ENCODE measurements around the gene DENND2A.
A peak's percentile ranks its signal among the peaks of the same experiment; 100 is the strongest.
"Not testable (repeated sequence)": the region's sequence is repeated elsewhere in the genome, so short reads cannot be mapped to it uniquely, and the experiment has no call there.

The DENND2A gene

GRCh38 chr7:140643416-140643815 lies 2.8 kb upstream of the DENND2A start:
- H3K4me1 Mint-ChIP-seq (ENCODE audit: low read depth) = peaks cover 20% of the 10 kb centered on the region
- peaks cover 22% of the 10 kb centered on the region for H3K27me3 Mint-ChIP-seq
- H3K27ac Mint-ChIP-seq = no peak overlapping the region
- H3K9me3 Mint-ChIP-seq (ENCODE audit: low read depth) = no peaks in the 10 kb centered on the region
- no peaks in the 10 kb centered on the region for H3K36me3 Mint-ChIP-seq
- no peak overlapping the region for H3K4me3 Mint-ChIP-seq

- Mint-ChIP-seq H3K4me1 (ENCODE audit: low read depth) (peaks cover 16% of the 10 kb centered on the region), H3K36me3 (no peaks in the 10 kb centered on the region), H3K4me3 (peak overlapping the region; percentile 33), H3K27ac (no peak overlapping the region), H3K9me3 (ENCODE audit: low read depth) (no peaks in the 10 kb centered on the region), H3K27me3 (peaks cover 31% of the 10 kb centered on the region)
Measured at GRCh38 chr7:140641524-140642195, 1.0 kb upstream of the DENND2A start.

- Mint-ChIP-seq H3K9me3 (ENCODE audit: low read depth) (no peaks in the 10 kb centered on the region), H3K27me3 (peaks cover 35% of the 10 kb centered on the region), H3K4me3 (peak overlapping the region; percentile 90), H3K36me3 (no peaks in the 10 kb centered on the region), H3K4me1 (ENCODE audit: low read depth) (peaks cover 16% of the 10 kb centered on the region), H3K27ac (no peak overlapping the region)
Measured at GRCh38 chr7:140640060-140640637, 464 bp downstream of the DENND2A start.

- peaks cover 16% of the 10 kb centered on the region for H3K4me1 Mint-ChIP-seq (ENCODE audit: low read depth)
- H3K4me3 Mint-ChIP-seq = peak overlapping the region; percentile 90
- no peaks in the 10 kb centered on the region for H3K9me3 Mint-ChIP-seq (ENCODE audit: low read depth)
- H3K36me3 Mint-ChIP-seq = no peaks in the 10 kb centered on the region
- peaks cover 35% of the 10 kb centered on the region for H3K27me3 Mint-ChIP-seq
- no peak overlapping the region for H3K27ac Mint-ChIP-seq
Measured at GRCh38 chr7:140639366-140640053, 1.1 kb downstream of the DENND2A start.

- Mint-ChIP-seq H3K27ac (no peak overlapping the region), H3K9me3 (ENCODE audit: low read depth) (no peaks in the 10 kb centered on the region), H3K27me3 (peaks cover 36% of the 10 kb centered on the region), H3K4me3 (no peak overlapping the region), H3K4me1 (ENCODE audit: low read depth) (peaks cover 16% of the 10 kb centered on the region), H3K36me3 (no peaks in the 10 kb centered on the region)
Measured at GRCh38 chr7:140638173-140638791, 2.3 kb downstream of the DENND2A start.

DNA sequence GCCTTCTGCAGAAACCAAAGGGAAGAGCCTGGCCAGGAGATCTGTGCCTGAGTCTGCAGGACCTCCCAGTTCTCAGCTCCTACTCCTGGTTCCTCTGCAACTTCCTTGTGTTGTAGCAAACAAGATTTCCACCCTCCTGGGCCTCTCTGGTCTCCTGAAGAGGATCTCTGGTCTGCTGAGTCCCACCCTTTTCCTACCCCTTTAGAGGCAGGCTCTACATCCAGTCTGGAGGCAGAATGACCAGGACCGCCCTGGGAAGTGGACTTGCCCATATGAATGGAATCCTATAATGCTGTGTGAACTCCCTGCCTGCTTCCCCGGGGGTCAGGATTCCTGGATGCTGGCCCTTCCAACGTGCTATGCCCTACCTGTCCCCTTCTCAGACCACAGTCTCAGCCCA lies 3.2 kb downstream of the DENND2A start:
- Mint-ChIP-seq H3K9me3 (ENCODE audit: low read depth) (no peaks in the 10 kb centered on the region), H3K4me1 (ENCODE audit: low read depth) (peaks cover 16% of the 10 kb centered on the region), H3K27me3 (peaks cover 37% of the 10 kb centered on the region), H3K36me3 (no peaks in the 10 kb centered on the region), H3K4me3 (no peak overlapping the region), H3K27ac (no peak overlapping the region)

DNA sequence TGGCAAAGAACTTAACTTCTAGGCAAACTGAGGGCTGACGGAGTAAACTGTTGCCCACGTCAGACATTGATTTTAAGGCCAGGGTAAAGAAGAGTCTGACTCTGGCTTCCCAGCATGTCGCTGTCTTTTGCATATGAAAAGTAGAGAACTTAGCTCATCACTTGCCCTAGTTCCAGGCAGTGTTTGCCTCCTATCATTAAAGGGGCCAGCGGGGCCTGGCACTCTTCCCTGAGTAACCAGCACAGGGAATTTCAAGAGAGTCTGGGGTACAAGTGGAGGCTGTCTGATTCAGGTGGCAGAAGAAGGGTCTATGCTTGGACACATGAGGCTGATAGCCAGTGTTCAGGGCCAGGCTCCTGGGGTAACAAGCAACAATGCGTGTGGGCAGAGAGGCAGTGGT lies 4.8 kb downstream of the DENND2A start:
- Mint-ChIP-seq H3K27me3 (peaks cover 29% of the 10 kb centered on the region), H3K4me1 (ENCODE audit: low read depth) (peaks cover 8% of the 10 kb centered on the region), H3K4me3 (no peak overlapping the region), H3K27ac (no peak overlapping the region), H3K36me3 (no peaks in the 10 kb centered on the region), H3K9me3 (ENCODE audit: low read depth) (no peaks in the 10 kb centered on the region)

DNA sequence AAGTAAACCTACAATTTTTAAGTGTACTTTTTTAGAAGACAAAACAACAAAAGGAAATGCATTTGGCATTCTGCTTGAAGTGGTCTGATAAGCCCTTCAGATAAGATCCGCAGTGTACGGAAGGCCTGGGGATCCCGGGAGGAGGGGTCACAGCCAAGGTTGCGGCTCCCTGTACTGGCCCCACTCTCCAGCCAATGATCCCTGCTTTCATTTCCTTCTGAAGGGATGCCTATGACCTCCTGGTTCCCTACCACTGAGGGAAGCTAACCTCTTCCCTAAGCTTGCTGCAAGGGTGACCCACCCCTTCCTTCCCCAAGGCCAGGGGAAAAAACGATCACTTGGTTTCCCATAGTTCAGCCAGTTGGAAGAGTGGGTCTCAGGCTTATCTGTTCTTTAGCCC lies 5.3 kb downstream of the DENND2A start:
- Mint-ChIP-seq H3K36me3 (no peaks in the 10 kb centered on the region), H3K4me3 (no peak overlapping the region), H3K9me3 (ENCODE audit: low read depth) (no peaks in the 10 kb centered on the region), H3K27ac (no peak overlapping the region), H3K27me3 (peaks cover 29% of the 10 kb centered on the region), H3K4me1 (ENCODE audit: low read depth) (peaks cover 8% of the 10 kb centered on the region)

GRCh38 chr7:140631602-140632001 lies 9.0 kb downstream of the DENND2A start:
- Mint-ChIP-seq H3K27me3 (peaks cover 9% of the 10 kb centered on the region), H3K4me3 (no peak overlapping the region), H3K9me3 (ENCODE audit: low read depth) (no peaks in the 10 kb centered on the region), H3K4me1 (ENCODE audit: low read depth) (no peaks in the 10 kb centered on the region), H3K36me3 (no peaks in the 10 kb centered on the region), H3K27ac (no peak overlapping the region)

- Mint-ChIP-seq H3K27ac (no peak overlapping the region), H3K9me3 (ENCODE audit: low read depth) (no peaks in the 10 kb centered on the region), H3K4me1 (ENCODE audit: low read depth) (no peaks in the 10 kb centered on the region), H3K4me3 (no peak overlapping the region), H3K27me3 (peaks cover 8% of the 10 kb centered on the region), H3K36me3 (no peaks in the 10 kb centered on the region)
Measured at GRCh38 chr7:140631021-140631420, 9.6 kb downstream of the DENND2A start.

DNA sequence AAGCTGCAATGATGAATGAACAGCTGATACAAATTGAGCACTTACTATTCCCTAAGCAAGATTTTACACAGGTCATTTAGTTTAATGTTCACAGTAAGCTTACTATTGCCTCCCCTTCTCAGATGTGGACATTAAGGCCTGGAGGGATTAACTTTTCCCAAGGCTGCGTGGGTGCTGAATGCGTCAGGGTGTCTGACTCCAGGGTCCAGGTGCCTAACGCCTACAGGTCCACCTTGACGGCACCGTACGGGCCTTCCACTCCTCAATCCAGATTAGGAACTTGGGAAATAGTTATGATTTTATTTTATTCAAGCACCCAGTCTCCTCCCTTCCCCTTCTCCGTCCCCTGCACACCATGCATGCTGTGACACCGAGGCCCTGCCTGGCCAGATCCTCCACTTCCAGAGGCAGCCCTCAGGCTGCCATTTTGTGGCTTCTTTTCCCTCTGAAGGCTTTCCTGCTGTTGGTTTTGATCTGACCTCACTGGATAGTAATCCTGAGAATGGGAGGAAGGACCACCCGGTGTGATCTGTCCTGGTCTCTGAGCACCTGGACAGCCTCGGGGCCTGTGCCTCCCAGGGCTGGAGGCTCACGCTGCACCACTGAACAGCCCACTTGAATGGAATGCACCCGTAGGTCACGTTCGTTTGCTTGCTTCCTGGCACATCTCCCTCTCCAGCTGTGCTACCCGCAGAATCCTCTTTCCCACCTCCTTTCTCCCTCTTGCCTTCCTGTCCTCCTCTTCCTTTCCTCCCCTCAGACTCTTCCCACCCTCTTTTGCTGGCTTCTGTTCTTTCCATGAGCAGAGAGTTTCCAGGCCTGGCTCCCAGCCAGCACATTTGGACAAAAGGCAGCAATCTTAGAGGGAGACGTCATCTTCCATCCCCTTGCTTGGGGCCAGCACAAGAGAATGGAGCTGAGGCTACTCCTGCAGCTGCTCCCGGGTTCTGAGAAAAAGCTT lies 14.4 kb downstream of the DENND2A start:
- H3K27me3 Mint-ChIP-seq = no peaks in the 10 kb centered on the region
- no peak overlapping the region for H3K27ac Mint-ChIP-seq
- H3K4me1 Mint-ChIP-seq (ENCODE audit: low read depth) = no peaks in the 10 kb centered on the region

GRCh38 chr7:140625192-140625558 lies 15.4 kb downstream of the DENND2A start:
- not testable (repeated sequence) for H3K36me3 Mint-ChIP-seq; H3K27ac Mint-ChIP-seq; H3K27me3 Mint-ChIP-seq; H3K4me1 Mint-ChIP-seq (ENCODE audit: low read depth); H3K9me3 Mint-ChIP-seq (ENCODE audit: low read depth); H3K4me3 Mint-ChIP-seq

More for the DNA sequence above, 14.4 kb downstream of the DENND2A start:
- no peak overlapping the region for H3K4me3 Mint-ChIP-seq
- H3K9me3 Mint-ChIP-seq (ENCODE audit: low read depth) = no peaks in the 10 kb centered on the region
- no peaks in the 10 kb centered on the region for H3K36me3 Mint-ChIP-seq

- Mint-ChIP-seq H3K36me3 (no peaks in the 10 kb centered on the region), H3K4me3 (no peak overlapping the region), H3K27me3 (no peaks in the 10 kb centered on the region), H3K27ac (no peak overlapping the region), H3K4me1 (ENCODE audit: low read depth) (no peaks in the 10 kb centered on the region), H3K9me3 (ENCODE audit: low read depth) (no peaks in the 10 kb centered on the region)
Measured at GRCh38 chr7:140624392-140625191, 16.0 kb downstream of the DENND2A start.

DNA sequence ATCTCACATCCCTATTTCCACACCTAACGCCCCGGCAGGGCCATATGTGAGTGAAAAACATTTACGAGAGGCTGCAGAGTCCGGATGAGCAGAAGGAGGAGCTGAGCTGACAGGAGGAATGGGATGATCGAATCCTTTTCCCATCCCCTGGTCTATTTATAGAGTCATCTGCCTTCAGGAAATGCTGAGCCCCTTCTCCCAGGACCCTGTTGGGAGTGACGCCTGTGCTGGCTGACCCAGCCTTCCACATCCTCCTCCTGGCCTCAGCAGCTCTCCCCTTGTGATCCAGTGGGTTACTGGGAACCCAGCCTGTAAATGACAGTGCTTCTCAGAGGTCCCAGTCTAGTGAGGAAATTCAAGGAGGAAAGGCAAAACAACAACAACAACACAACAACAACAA lies 16.6 kb downstream of the DENND2A start:
- Mint-ChIP-seq H3K27me3 (no peaks in the 10 kb centered on the region), H3K4me3 (no peak overlapping the region), H3K9me3 (ENCODE audit: low read depth) (no peaks in the 10 kb centered on the region), H3K27ac (no peak overlapping the region), H3K4me1 (ENCODE audit: low read depth) (no peaks in the 10 kb centered on the region), H3K36me3 (no peaks in the 10 kb centered on the region)

Measured in activated naive CD8-positive, alpha-beta T cell (primary cell).